Skeletal muscle cell (primary cell): ENCODE results near the gene UGT1A4.
"Not testable (repeated sequence)": the region's sequence is repeated elsewhere in the genome, so short reads cannot be mapped to it uniquely, and the experiment has no call there.

ENCODE experiments used
- DNase-seq: peaks from one replicate; pipeline ENCODE4 v3.0.0-alpha.2; 2010; ENCODE audit warnings: low read depth
- H3K4me3 ChIP-seq: 2 replicates; pipeline ENCODE4 v1.5.1; 2011; ENCODE audit warnings: low read depth, mild to moderate bottlenecking, control low read depth, low read length, moderate library complexity

Gene UGT1A4

DNA sequence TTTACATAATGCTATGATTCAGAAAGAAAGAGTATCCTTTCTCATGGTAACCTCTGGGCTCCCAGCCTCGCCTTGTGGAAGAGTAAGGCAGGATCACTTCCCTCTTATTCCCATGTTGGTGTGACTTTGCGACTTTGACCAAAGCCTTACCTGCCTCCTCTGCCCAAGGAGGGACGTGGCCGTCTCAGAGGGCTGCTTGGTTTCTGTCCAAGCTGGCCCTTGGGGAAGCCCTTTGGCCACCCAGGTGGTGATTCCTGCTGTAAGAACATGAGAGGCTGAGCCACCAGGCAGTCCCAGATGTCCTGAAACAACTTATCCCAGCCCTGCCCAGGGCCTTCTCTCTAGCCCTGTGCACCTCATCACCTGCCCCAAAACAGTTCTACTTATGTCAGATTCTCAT is 19.8 kb upstream of the UGT1A4 start:
- no peak for DNase-seq
- no peak overlapping the region for H3K4me3 ChIP-seq

- no peak for DNase-seq
- H3K4me3 ChIP-seq, result no peak overlapping the region
These were observed 19.0 kb upstream of the UGT1A4 start for GRCh38 chr2:233699424-233700027.

DNA sequence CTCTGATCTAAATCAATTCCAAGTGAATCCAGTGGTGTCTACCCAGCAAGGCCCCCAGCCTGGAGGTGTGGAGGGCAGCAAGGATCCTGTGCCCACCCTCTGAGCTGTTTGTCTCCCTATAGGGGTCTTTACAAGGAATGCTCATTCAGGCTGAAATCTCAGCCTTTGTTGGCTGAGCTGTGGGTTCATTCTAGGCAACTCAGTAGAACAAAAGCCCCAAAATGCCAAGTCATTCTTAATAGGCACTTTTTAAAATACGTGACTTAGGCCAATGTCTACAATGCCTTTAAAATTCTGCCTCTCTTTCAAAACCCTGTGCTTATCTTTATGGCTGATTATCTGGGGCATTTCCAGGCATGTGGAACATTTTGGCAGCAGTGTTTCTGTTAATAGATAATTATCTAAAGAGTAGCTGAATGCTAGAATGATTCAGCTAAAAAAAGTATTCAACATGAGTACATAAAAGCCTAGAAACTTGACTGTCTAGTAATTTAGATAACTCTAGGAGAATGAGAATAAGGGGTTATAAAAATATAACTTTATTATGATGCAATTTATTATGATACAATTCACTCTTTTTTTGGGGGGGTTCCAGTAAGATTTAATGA is 18.4 kb upstream of the UGT1A4 start:
- no peak for DNase-seq

DNA sequence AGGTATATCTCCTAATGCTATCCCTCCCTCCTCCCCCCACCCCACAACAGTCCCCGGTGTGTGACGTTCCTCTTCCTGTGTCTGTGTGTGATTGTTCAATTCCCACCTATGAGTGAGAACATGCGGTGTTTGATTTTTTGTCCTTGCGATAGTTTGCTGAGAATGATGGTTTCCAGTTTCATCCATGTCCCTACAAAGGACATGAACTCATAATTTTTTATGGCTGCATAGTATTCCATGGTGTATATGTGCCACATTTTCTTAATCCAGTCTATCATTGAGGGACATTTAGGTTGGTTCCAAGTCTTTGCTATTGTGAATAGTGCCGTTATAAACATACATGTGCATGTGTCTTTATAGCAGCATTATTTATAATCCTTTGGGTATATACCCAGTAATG is 17.7 kb upstream of the UGT1A4 start:
- DNase-seq, H3K4me3 ChIP-seq: not testable (repeated sequence)

More for the DNA sequence above, 18.4 kb upstream of the UGT1A4 start:
- H3K4me3 ChIP-seq, result no peak overlapping the region

DNA sequence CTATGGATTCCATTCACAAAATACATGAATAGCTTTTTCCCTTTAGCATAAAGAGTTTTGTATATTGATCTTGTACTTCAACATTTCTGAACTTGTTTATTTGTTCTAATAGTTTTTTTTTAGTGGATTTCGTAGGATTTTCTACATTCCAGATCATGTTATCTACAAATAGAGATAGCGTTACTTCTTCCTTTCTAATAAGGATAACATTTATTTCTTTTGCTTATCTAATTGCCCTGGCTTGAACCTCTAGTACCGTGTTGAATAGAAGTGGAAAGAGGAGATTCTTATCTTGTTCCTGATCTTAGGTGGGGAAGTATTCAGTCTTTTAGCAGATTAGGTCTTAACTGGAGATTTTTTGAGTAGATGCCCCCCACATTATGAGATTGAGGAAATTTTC is 16.3 kb upstream of the UGT1A4 start:
- DNase-seq, result no peak
- no peak overlapping the region for H3K4me3 ChIP-seq

- H3K4me3 ChIP-seq, result no peak overlapping the region
- no peak for DNase-seq
These were observed 12.5 kb upstream of the UGT1A4 start for GRCh38 chr2:233705911-233706506.

GRCh38 chr2:233706720-233707119 is 11.8 kb upstream of the UGT1A4 start:
- H3K4me3 ChIP-seq, result no peak overlapping the region

GRCh38 chr2:233707940-233708644 is 10.4 kb upstream of the UGT1A4 start:
- DNase-seq, result peak; percentile 1
- H3K4me3 ChIP-seq, result no peak overlapping the region

More at GRCh38 chr2:233706720-233707119, 11.8 kb upstream of the UGT1A4 start:
- peak; percentile 3 for DNase-seq

GRCh38 chr2:233708942-233709341 is 9.6 kb upstream of the UGT1A4 start:
- DNase-seq, result no peak
- H3K4me3 ChIP-seq, result no peak overlapping the region

DNA sequence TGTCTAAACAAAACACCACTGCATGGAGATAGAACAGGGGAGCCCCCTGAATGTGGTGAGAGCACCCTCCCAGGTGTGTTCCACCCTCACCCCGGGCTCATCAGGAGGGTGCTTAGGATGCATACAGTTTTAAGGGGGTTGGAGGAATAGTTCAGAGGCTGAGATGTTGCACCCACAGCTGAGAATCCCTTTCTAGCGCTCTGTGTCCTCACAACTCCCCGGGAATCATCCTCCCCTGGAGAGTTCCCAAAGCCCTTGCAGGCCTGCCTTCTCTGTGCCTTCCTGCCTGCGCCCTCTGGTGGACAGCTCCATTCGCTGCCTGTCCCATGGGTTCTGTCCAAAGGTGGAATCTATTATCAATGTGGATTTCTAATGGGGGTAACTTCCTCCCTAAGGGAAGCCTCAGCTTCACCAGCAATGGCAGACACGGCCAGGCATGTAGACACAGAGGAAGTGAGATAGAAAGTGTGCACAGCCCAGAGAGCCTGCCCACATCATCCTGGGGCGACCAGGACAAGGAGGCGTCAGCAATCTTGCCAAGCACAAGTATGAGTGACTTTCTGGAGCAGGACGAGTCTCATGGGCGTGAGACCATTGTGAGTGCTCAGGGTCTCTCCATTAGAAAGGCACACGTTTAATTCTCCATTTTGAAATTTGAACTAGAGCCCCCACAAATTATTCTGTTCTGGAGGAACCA is 7.1 kb upstream of the UGT1A4 start:
- peak; percentile 21 for DNase-seq
- H3K4me3 ChIP-seq, result no peak overlapping the region

DNA sequence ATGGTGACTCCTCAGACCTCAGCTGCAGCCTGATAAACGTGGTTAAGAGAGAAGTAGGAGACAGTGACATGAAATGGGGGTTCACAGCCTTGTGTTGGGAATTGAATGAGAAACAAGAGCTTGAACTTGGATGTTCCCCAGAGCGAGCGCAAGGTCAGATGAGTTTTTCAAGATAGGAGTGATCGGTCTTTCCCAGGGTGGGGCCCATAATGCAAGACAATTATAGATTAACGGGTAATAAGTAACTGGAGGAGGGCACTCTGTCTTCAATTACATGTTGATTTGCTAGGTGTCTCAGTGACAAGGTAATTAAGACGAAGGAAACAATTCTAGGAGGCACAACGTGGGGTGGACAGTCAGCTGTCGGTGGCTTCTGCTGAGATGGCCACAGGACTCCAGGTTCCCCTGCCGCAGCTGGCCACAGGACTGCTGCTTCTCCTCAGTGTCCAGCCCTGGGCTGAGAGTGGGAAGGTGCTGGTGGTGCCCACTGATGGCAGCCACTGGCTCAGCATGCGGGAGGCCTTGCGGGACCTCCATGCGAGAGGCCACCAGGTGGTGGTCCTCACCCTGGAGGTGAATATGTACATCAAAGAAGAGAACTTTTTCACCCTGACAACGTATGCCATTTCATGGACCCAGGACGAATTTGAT is 5.8 kb upstream of the UGT1A4 start, which contains the start of gene UGT1A5:
TSS of gene UGT1A5 (plus strand) at position 297 of the 651 bp plus-strand sequence. CDS start at position 382, 85 bp downstream.
- no peak for DNase-seq
- H3K4me3 ChIP-seq, result no peak within 1 kb of the TSS

GRCh38 chr2:233713262-233713615 is 5.3 kb upstream of the UGT1A4 start:
- no peak for DNase-seq
- no peak overlapping the region for H3K4me3 ChIP-seq

DNA sequence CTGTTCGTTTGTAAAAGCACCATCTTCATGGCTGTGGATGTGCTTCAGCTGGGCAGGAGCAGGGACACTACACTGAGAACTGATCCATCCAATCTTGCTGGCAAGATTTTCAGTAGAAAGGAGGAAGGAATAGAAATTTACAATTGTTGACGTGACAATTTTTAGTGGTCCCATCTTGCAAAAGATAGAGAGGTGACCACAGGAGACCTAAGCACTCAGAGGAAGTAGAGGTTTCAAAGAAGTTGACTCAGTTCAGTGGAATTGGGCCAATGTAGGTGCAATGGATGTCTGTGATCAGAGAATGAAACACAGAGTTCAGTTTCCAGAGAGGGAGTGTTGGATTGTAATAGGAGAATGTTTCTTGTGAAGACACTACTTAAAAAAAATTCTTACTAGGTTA is 4.4 kb upstream of the UGT1A4 start:
- DNase-seq, result no peak
- H3K4me3 ChIP-seq, result no peak overlapping the region

DNA sequence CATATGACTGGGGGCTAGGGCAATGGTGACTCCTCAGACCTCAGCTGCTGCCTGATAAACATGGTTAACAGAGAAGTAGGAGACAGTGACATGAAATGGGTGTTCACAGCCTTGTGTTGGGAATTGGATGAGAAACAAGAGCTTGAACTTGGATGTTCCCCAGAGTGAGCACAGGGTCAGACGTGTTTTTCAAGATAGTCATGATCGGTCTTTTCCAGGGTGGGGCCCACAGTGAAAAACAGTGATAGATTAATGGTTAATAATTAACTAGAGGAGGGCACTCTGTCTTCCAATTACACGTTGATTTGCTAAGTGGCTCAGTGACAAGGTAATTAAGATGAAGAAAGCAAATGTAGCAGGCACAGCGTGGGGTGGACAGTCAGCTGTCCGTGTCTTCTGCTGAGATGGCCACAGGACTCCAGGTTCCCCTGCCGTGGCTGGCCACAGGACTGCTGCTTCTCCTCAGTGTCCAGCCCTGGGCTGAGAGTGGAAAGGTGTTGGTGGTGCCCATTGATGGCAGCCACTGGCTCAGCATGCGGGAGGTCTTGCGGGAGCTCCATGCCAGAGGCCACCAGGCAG is 10.3 kb downstream of the UGT1A4 start, which contains the start of gene UGT1A3:
TSS of gene UGT1A3 (plus strand) at position 320 of the 579 bp plus-strand sequence. CDS start at position 405, 85 bp downstream.
- no peak for DNase-seq
- no peak within 1 kb of the TSS for H3K4me3 ChIP-seq

DNA sequence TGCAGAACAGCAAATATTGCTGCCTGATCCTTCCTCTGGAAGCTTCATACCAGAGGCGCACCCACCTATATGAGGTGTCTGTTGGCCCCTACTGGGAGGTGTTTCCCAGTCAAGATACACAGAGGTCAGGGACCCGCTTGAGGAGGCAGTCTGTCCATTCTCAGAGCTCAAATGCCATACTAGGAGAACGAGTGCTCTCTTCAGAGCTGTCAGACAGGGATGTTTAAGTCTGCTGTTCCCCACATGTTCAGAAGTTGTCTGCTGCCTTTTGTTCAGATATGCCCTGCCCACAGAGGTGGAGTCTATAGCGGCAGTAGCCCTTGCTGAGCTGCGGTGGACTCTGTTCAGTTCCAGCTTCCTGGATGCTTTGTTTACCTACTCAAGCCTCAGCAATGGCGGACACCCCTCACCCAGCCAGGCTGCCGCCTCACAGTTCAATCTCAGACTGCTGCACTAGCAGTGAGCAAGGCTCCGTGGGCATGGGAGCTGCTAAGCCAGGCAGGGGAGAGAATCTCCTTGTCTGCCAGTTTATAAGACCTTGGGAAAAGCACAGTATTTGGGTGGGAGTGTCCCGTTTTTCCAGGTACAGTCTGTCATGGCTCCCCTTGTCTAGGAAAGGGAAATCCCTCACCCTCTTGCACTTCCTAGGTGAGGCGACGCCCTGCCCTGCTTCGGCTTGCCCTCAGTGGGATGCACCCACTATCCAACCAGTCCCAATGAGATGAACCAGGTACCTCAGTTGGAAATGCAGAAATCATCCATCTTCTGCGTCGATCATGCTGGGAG is 18.5 kb downstream of the UGT1A4 start:
- DNase-seq, H3K4me3 ChIP-seq: not testable (repeated sequence)

GRCh38 chr2:233740870-233741269 is 22.3 kb downstream of the UGT1A4 start:
- DNase-seq, result no peak

GRCh38 chr2:233743464-233744259 is 25.1 kb downstream of the UGT1A4 start:
- H3K4me3 ChIP-seq, result no peak overlapping the region
- no peak for DNase-seq

More at GRCh38 chr2:233740870-233741269, 22.3 kb downstream of the UGT1A4 start:
- H3K4me3 ChIP-seq, result no peak overlapping the region
